ENCODE results near the gene KRT4. TPM values are rescaled to one million over a fixed set of nuclear protein-coding genes. Genes with fewer than 3 reads are reported as not detected.

The KRT4 gene
- total RNA-seq, 4 donors from 2014 or later, result 0.51 to 1.1 (median 0.83) TPM; not detected in 1

- peak in 1 of 2 donors; percentile 21 for DNase-seq (ENCODE audit: low spot score in 2 of 2)
- no peak overlapping the region for H3K4me3 ChIP-seq (ENCODE audit: low read depth, poor library complexity, severe bottlenecking)
- intact Hi-C loops (cut with DNase I; ENCODE audit: low total_unique reads), result no loop called here
- no peak for TF ChIP-seq POLR2A (IDR thresholded peaks at IDR 0.05)
- TF ChIP-seq CTCF (IDR thresholded peaks at IDR 0.05), result no peak
These were observed 44.0 kb downstream of the KRT4 start for GRCh38 chr12:52769946-52770345.

- WGBS, 2 donors, result 74 to 76% methylated on average over 3 of the region's 3 CpGs
- intact Hi-C loops (cut with DNase I; ENCODE audit: low total_unique reads), result no loop called here
- no peak for TF ChIP-seq POLR2A (IDR thresholded peaks at IDR 0.05)
- TF ChIP-seq CTCF (IDR thresholded peaks at IDR 0.05), result no peak
- DNase-seq (ENCODE audit: low spot score in 2 of 2), result peak in 1 of 2 donors; percentile 18
- no peak overlapping the region for H3K4me3 ChIP-seq (ENCODE audit: low read depth, poor library complexity, severe bottlenecking)
These were observed 44.6 kb downstream of the KRT4 start for GRCh38 chr12:52769354-52769753.

GRCh38 chr12:52768479-52769200 lies 45.3 kb downstream of the KRT4 start:
- TF ChIP-seq POLR2A (IDR thresholded peaks at IDR 0.05) (no peak), CTCF (IDR thresholded peaks at IDR 0.05) (no peak)
- 86 to 97% methylated on average over 7 to 10 of the region's 10 CpGs for WGBS, 2 donors
- H3K4me3 ChIP-seq (ENCODE audit: low read depth, poor library complexity, severe bottlenecking), result no peak overlapping the region
- no peak for DNase-seq (ENCODE audit: low spot score in 2 of 2)
- intact Hi-C loops (cut with DNase I; ENCODE audit: low total_unique reads), result no loop called here

GRCh38 chr12:52767427-52767826 lies 46.5 kb downstream of the KRT4 start:
- 45 to 56% methylated on average over 3 of the region's 3 CpGs for WGBS, 2 donors
- no peak for TF ChIP-seq POLR2A (IDR thresholded peaks at IDR 0.05)
- no peak for TF ChIP-seq CTCF (IDR thresholded peaks at IDR 0.05)
- intact Hi-C loops (cut with DNase I; ENCODE audit: low total_unique reads), result no loop called here
- H3K4me3 ChIP-seq (ENCODE audit: low read depth, poor library complexity, severe bottlenecking), result no peak overlapping the region
- DNase-seq (ENCODE audit: low spot score in 2 of 2), result no peak

GRCh38 chr12:52767020-52767379 lies 46.9 kb downstream of the KRT4 start:
- no peak for DNase-seq (ENCODE audit: low spot score in 2 of 2)
- 67 to 75% methylated on average over 1 of the region's 1 CpG for WGBS, 2 donors
- intact Hi-C loops (cut with DNase I; ENCODE audit: low total_unique reads), result no loop called here
- no peak for TF ChIP-seq CTCF (IDR thresholded peaks at IDR 0.05)
- no peak for TF ChIP-seq POLR2A (IDR thresholded peaks at IDR 0.05)
- H3K4me3 ChIP-seq (ENCODE audit: low read depth, poor library complexity, severe bottlenecking), result no peak overlapping the region
